ENCODE data around the gene CNTN4.
"Not testable (repeated sequence)": the region's sequence is repeated elsewhere in the genome, so short reads cannot be mapped to it uniquely, and the experiment has no call there.

The CNTN4 gene

DNA sequence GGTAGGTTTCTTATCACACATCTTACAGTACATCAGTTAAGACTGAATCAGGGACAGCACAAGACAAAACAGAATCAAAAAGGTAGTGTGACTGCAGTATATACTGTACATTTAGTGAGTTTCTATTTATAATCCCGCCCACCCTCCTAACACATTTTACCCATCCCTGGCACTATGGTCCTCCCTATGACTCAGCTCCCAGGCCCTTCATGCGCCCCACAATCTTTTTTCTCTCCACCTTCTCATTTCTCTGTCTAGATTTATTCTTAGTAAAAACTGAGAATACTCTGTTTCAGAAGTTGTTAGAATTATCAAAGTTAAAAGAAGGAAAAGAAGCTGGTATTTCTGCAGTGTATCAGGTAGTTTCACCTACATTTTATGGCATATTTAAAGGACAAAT is 427.3 kb downstream of the CNTN4 start:
- no peak for DNase-seq

DNA sequence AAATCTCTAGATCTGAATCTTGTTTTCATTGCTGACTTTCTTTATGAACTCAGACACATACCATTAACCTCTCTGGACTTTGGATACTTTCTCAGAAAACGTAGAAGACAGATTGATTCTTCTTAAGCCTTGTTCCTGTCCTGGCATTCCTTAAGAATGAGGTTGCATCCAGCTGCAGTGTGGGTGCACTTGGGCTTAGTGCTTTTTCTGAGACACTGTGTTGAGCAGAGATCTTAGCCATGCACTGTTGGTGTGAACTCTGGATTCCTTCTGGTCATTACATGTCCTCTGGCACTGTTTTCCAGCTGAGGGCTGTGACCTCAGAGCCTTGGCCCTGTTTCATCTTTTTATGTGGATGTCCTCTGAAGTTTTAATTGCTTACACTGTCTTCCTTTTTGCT is 428.3 kb downstream of the CNTN4 start:
- no peak for DNase-seq

GRCh38 chr3:2527328-2527727 is 428.7 kb downstream of the CNTN4 start:
- not testable (repeated sequence) for DNase-seq

- DNase-seq, result not testable (repeated sequence)
Measured at GRCh38 chr3:2534767-2535166, 436.1 kb downstream of the CNTN4 start.

DNA sequence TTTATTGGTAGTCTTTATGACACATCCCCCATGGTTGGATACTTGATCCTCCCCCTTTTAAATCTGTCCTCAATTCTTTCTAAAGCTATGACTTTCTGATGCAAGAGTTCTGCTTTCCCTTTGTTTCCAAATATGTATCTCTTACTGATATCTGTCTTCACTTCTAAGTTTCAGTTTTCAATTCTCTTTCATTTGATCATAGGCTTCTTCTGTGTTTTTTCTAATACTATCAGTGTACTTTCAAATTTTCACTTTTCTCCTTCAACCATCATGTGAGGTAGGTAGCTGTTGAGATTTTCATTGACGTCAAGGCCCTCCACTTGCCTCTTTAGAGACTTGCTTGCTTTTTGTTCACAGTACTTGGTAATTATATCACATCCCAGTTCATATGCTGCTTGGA is 436.5 kb downstream of the CNTN4 start:
- no peak for DNase-seq

DNA sequence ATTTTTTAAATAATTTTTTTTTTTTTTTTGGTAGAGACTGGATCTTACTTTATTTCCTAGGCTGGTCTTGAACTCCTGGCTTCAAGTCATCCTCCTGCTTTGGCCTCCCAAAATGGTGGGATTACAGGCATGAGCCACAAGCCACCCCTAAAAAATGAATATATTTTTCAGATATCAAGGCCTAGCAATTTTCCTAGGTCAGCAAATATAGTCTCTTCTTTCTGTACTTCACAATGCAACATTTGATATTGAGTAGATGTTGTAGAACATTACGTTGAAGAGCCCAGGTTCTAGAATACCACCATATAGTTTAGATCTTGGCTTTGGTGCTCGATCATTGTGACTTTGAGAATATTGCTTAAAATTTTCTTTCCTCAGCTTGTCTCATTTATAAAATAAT is 437.9 kb downstream of the CNTN4 start:
- no peak for DNase-seq

GRCh38 chr3:2540115-2540514 is 441.4 kb downstream of the CNTN4 start:
- DNase-seq, result no peak

GRCh38 chr3:2543247-2543646 is 444.6 kb downstream of the CNTN4 start:
- DNase-seq, result no peak

GRCh38 chr3:2544212-2544611 is 445.5 kb downstream of the CNTN4 start:
- DNase-seq, result no peak

GRCh38 chr3:2544718-2545117 is 446.1 kb downstream of the CNTN4 start:
- DNase-seq, result no peak

DNA sequence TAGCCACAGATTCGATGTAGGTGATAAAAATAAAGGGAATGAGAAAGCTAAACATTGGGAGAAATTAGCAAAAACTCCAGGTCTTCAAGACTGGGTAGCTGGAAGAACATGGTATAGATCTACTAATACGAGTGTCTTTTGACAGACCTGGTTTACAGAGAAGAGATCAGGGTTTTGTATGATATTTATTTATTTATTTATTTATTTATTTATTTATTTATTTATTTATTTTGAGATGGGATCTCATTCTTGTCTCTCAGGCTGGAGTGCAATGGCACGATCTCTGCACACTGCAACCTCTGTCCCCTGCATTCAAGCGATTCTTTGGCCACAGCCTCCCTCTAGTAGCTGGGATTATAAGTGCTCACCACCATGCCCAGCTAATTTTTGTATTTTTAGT is 448.4 kb downstream of the CNTN4 start:
- DNase-seq, result no peak

DNA sequence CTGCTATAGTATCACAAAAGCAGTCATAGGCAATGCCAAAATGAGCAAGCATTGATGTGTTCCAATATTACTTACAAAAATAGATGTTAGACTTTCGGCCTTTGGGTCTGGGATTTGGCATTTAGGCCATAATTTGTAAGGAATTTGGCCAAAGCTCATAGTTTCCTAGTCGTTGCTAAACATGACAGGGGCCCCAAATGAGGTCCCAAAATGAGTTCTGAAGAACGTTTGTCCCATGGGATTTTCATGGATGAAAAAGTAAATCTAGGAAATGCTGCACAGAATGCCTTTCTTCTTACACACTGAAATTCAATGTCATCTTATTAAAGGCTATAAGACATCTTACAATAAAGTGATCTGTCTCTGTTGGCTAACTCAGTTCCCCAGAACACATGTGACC is 456.0 kb downstream of the CNTN4 start:
- DNase-seq, result no peak

DNA sequence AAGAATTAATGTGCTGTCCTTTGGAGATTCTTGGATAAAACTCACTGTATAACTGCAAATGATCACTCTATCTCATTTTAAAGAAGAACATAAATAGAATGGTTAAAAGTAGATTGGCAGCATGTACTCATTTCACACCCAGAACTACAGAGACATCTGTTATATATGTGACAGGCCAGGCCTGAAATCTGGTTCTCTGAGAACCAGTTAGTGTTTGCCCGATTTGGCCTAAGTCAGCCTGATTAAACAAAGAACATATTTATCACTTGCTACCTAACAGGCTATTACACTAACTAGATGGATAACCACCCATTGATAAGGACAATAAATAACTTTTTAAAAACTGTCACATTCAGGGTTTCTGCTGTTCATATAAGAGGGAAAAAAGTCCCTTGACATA is 460.1 kb downstream of the CNTN4 start:
- no peak for DNase-seq

DNA sequence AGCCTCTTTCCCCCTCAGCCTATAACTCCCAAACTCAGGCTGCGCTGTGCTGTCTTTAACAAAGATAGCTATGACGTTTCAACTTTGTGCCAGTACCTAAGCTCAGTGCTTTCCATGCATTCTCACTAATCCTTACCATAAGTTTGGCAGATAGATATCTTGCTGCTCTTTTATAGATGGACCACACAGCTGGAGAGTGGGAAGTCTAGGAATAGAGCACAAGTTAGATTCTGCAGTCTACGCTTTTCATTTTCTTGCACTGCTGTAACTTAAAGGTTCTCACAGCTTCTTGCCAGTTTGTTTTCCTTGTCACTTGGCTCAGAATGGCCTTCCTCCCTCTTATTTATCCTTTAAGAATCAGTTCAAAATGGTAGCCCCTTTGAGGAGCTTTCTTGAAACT is 468.8 kb downstream of the CNTN4 start:
- no peak for DNase-seq

- DNase-seq, result no peak
Measured at GRCh38 chr3:2568156-2568555, 469.5 kb downstream of the CNTN4 start.

- DNase-seq, result no peak
Measured at GRCh38 chr3:2568929-2569328, 470.3 kb downstream of the CNTN4 start.

DNA sequence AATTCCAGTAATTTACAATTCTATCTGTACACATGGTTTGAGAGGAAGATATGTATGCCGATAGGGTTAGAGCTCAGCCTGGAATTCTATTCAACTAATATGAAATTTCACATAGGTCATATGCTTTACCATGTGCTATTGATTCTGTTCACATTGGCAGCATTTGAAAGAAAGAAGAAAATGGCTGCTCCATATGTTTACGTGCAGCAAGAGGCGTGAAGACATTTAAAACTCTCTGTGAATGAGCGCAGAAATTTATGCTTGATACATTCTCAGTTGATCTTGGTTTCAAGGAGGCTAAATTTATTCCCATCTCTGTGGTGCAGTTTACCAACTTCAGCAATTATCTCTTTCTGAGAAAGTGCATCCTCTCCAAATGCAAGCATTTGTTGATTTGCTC is 478.9 kb downstream of the CNTN4 start:
- no peak for DNase-seq

DNA sequence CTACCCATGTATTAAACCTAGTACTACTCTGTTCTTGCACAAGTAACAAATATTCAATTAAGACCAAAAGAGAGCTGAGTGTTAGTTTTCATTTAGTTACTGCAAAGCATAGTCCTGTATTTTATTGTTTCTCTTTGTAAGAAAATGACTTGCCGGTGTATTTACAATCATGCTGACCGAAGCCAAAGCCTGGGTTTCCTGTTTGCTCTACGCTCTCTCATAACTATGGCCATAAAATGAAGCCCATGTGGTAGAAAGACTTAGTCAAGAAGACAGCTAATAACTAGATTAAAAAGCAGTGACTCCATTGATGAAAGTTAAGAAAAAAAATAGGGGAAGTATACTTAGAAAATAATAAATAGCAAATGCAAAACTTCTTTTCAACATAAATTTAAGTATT is 479.9 kb downstream of the CNTN4 start:
- no peak for DNase-seq

DNA sequence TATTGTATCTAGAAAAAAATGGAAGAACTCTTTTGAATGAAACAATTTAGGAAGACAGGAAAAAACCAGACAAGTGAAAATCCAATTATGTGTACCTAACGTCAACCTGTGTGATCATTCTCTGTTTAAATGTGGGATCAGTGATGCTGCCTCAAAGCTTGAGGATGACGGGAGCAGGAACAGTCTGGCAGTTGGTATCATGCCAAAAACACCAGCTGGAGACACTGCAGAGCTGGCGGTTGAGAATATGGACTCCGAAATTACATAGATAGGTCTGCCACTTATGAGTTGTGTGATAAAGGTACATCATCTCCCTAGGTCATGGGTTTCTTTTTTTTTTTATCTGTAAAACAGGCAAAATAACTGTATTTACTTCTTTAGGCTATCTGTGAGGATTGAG is 480.5 kb downstream of the CNTN4 start:
- DNase-seq, result no peak

DNA sequence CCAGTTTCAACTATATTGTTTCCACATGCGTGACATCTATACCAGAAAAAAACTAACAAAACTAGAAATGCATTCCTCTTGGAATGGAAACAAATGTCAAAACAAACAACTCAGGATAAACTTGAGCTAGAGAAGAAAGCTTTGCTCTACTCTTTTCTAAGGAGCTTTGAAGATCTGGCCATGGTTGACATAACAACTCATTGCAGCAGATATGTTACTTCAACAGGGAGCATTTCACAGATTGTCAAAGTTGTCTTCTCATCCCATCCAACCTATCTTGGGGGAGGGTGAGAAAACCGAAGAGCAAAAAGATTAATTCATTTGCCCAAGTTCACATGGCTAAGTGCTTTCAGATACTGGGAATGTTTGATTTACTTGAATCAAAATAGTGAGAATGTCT is 484.4 kb downstream of the CNTN4 start:
- no peak for DNase-seq

DNA sequence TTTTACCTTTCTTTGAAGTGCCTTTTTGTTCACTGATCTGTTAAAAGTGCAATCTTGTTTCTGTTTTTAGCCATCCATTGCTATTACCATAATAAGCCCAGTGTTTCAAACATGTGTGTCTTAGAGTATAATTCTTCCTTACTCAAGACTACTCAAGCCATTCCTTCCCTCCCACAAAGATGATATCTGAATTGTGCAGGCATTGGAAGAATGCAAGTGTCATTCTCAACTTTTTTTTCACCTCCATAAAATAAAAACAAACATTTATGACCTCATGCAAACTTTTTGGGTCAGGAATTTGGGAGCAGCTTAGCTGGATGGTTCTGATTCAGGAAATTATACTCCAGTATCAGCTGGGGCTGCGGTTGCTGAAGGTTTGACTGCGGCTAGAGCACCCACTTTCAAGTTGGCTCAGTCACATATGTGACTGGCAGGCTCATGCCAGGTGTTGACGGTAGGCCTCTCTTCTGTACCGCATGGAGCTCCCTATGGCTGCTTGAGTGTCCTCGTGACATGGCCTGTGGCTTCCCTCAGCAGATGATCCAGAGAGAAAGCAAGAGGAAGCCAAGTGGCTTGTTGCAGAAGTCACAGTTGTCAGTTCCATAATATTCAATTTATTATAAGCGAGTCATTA is 490.8 kb downstream of the CNTN4 start:
- no peak for DNase-seq

DNA sequence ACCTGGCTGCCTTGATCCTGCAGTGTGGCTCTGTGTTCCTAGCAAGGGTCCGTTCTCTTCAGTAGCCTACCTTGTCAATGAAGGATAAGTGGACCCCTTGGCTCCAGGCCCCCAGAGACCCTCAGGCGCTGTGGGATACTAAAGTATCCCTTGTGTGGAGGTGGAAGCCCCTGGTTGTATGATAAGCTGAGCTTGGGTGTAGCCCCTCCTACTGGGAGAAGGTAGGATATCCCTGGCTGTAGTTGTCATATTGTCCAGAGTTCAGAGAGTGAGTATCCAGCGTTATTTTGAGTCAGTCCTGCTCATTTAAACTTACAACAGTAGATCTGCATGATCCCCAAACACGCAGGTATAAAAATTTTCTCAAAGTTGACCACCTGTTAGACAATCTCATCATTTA is 496.8 kb downstream of the CNTN4 start:
- no peak for DNase-seq

- DNase-seq, result no peak
Measured at GRCh38 chr3:2597615-2598014, 498.9 kb downstream of the CNTN4 start.

GRCh38 chr3:2599471-2599870 is 500.8 kb downstream of the CNTN4 start:
- DNase-seq, result no peak

DNA sequence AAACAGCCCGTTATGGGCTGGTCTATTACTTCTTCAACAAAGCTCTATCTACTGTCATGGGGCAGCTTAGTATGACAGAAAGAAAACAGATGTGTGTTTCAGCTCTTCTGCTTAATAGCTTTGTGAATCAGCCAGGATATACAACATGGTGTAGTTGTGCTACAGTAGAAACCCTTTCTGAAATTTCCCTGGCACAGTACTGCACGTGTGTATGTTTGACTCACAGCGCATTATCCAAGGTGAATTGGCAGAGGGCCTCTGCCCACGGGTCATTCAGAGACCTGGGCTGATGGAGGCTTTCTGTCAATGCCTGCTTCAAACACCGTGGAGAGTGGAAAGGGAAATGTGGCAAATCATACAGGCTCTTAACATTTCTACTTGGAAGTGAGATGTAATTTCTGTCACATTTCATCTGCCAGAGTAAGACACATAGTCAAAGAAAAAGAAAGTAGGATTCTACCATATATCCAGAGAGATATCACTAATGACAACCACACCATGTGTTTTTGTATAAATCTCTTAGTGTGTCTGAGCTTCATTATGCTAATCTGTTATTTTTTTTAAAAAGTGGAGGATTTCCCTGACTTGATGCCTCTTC is 505.1 kb downstream of the CNTN4 start:
- DNase-seq, result no peak

All from NCI-H226 (cell line).